ENCODE data around the gene MED26.

The MED26 gene

GRCh38 chr19:16587833-16588823, 39.9 kb downstream of the MED26 start:
- peak; percentile 38 to 40 for DNase-seq

- DNase-seq, result peak; percentile 73 to 77
Measured at GRCh38 chr19:16586991-16587832, 40.8 kb downstream of the MED26 start.

GRCh38 chr19:16586477-16586871, 41.5 kb downstream of the MED26 start:
- no peak for DNase-seq

DNA sequence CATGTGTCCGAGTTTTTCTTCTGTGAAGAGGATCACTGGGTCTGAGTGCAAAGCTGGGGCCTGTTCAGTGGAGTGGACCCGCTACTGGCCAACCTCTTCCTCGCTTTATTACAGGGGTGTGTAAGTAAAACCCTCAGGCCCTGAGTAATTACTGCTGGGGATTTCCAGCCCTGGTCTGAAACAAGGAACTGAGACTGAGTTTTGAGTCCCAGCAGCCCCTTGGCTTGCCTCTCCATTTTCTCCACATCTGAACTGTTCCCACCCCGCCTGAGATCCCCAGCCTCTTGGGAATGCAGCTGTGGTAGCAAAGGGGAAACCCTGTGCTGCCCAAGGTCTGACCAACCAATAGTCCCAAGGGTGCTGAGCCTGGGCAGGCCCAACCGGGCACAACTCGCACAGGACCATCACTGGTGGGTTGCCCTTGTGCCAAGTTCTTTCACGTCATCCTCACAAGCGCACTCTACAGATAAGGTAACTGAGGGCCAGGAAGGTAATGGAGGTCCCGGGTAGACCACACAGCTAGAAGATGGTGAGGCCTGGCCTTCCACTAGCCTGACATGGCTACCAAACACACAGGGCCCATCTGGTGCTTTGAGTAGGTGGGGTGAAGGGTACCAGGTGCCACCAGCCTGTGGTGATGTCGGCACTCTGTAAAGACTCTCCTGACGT, 42.1 kb downstream of the MED26 start:
- no peak for DNase-seq

- no peak for DNase-seq
Measured at GRCh38 chr19:16585094-16585801, 42.8 kb downstream of the MED26 start.

GRCh38 chr19:16584248-16585093, 43.5 kb downstream of the MED26 start:
- DNase-seq, result peak; percentile 83 to 85

DNA sequence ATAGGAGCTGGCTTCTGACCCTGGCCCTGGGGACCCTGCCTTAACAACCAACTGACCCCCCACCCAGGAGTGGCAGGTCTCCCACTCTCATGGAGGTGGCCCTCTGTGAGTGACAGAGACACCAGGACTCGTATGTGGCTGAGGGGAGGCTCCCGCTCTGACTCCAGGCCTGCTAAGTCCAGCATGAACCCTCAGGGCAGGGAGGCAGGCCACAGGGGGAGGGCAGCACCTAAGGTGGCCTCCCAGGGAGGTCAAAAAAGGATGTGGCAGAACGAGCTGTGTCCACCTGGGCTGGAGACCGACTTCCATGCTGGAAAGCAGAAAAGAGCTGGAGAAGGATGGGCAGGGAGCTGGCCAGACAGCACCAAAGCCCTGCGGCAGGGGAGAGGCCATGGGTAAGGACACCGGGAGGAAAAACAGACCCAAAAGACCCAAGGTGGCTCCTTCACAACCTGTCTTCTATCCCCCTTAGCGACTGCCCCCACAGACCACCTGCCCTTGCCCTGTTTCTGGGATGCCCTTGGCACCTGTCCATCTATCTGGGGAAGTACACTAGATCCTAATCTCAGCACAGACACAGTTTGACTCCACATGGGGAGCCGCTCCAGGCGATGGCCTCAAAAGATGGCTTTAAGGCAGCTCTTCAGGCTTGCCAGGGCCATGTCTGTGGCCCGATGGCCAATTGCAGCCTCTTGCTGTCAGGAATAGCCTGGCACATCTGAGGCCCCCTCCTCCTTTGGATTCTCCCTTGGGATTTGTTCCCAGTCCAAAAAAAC, 45.3 kb downstream of the MED26 start:
- DNase-seq, result no peak

- no peak for DNase-seq
Measured at GRCh38 chr19:16581971-16582343, 46.0 kb downstream of the MED26 start.

DNA sequence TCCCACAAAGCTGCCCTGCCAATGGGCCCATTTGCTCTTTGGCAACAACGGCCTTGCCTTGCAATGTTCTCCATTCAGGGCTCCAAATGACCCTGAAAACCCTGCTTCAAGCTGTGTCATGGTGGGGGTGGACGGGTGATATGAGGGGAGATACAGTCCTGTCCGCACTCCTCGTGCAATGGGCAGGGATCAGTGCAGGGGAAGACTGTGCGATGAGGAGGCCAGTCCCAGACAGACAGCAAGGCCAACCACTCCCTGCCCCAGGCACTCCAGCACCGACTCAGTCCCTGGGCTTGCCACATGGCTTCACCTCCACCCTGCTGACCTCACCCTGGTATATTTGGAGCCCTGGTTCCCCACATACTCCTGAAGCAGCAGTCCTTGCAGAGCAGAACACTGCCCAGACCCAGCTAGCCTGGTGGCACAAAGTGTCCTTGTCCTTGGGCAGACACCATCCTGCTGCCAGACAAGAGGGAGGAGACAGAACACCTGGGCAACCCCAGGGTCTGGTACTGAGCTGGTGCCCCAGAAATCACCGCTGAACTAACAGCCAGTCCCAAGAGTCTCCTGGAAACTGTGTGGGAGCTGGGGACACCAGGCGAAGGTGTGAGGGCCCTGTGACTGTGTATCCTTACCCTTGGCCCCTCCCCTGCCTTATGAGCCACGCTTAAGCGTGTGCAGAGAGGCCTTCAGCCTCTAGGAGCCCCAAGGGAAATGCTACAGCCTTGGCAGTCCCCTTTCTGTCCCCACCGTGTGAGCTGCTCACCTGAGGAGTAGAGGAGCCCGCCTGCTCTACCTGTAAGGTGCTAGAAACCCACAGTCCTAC, 46.6 kb downstream of the MED26 start:
- DNase-seq, result no peak

DNA sequence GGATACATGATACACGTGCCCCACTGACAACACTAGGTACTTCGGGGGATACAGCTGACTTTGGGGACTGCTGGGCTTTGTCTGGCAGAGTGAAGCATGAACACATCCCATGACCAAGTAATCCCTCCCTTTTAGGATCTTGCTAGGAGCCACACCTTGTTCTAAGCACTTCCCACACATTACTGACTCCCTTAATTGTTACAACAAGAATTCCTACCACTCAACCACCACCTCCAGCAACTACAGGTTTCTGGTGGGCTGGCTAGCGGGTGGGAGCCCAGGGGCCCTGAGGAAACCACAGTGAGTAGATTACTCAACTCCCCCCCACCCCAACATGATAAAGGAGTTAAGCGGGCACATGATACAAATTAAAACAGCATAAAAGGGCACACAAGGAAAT, 48.6 kb downstream of the MED26 start:
- no peak for DNase-seq

GRCh38 chr19:16577531-16577985, 50.4 kb downstream of the MED26 start:
- no peak for DNase-seq

GRCh38 chr19:16576690-16577530, 51.1 kb downstream of the MED26 start:
- no peak for DNase-seq

DNA sequence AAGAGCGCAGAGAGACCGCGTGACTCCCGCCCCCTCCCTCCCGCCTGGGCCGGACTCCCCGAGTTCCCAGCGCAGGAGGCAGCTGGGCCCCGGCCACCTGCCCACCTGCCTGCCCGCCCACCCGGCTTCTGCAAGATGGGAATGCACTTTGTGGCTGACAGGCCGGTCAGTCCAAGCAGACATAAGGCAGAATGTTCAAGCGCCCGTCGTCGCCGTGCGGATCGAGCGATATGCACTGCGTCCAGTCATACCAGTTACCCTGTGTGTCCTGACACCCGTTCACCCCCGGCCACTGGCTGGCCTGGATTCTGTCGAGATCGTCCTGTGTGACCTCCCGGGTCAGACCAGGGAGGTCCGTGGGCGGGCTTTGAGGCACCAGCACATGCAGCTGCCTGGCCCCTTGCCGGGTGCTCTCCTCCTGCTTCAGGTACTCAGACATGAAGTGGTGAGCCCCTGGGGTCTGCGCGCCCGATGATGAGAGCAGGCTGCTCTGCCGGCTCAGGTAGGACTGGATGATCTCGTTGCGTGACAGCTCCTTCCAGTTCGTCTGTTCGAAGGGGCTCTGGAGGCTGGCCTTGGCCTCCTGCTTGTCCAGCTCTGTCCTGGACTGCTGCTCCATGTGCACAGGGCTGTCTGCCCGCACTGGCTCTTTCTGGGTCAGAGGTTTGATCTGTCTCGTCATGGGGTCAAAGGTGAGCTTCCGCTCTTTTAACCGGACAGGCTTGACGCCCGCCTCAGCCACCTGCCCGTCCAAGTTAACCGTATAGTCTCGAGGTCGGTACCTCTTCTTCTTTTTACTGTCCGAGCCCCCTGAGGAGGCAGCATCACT, 51.9 kb downstream of the MED26 start:
- no peak for DNase-seq

- no peak for DNase-seq
Measured at GRCh38 chr19:16575282-16575681, 52.7 kb downstream of the MED26 start.

GRCh38 chr19:16573925-16574324, 54.1 kb downstream of the MED26 start:
- no peak for DNase-seq

DNA sequence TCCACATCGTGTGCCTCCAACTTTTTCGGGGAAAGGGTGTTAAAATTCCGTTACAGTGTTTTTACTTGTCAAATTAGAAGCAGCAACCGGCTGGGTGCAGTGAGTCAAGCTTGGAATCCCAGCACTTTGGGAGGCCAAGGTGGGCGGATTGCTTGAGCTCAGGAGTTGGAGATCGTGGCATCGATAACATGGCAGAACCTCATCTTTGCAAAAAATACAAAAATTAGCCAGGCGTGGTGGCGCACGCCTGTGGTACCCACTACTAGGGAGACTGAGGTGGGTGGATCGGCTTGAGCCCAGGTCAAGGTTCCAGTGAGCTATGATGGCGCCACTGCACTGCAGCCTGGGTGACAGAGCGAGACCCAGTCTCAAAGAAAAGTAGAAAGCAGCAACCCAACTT, 54.7 kb downstream of the MED26 start:
- no peak for DNase-seq

DNA sequence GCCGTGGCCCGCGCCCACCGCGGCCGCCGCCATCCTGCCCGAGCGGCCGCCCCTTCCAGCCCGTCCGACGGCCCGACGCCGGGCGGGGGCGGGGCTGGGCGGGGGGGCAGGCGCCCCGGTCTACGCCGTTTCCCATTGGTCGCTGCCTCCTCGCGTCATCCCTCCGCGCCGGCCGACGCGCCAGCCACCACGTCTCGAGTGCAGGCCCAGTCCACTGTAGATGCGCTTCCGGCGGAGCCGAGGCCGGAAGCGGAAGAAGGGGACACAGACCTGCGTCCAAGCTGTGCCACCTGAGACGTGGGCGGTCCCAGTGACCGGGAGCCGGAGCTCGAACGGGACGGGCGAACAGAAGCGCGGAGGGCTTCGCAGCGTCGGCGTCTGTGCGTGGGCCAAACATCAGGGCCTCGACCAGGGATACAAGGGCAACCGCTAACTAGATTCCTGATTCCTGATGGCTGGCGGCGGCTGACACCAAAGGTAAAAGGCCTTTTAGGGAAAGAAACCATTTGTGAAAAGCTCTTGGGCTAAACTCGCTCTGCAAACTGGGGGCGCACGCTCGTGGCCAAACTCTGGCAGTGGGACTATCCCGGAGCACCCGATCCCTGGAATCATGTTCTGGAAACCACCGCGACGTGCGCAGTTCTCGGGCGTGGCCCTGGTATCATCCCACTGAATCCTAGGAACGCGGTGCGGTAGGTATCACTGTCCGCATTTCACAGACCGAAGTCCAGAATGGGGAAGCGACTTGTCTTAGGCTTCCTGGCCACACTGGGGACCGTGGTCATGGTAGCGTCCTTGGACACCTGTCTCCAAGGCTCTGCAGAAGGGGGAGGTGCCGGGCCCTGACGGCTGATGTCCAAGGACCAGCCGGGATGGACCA, 55.4 kb downstream of the MED26 start, which contains the start of gene SLC35E1:
Gene SLC35E1 (minus strand): TSS at position 84 of the 880 bp plus-strand sequence. CDS start 51 bp downstream, at position 33.
- peak; percentile 86 for DNase-seq
